Breast epithelium (tissue), 3 donors: Measurements from ENCODE around the gene KRTAP2-1.

Experiments used
- CTCF ChIP-seq, 3 donors: fragments of 450-650 bp; IDR thresholded peaks; one replicate each; pipeline ENCODE4 v1.5.1; 2016 to 2017; ENCODE audit warnings: antibody characterized with exemption in 3 of 3, mild to moderate bottlenecking in 3 of 3, moderate library complexity in 3 of 3
- POLR2A ChIP-seq: fragments of 450-650 bp; IDR thresholded peaks from one replicate; pipeline ENCODE4 v1.6.1; 2016; ENCODE audit warnings: antibody characterized with exemption, mild to moderate bottlenecking, moderate library complexity

GRCh38 chr17:41076788-41077187 lies 29.7 kb upstream of the KRTAP2-1 start:
- no peak for TF ChIP-seq POLR2A
- no peak for TF ChIP-seq CTCF (IDR thresholded peaks at IDR 0.05)
